Fibroblast of skin of right biceps (primary cell): ENCODE data around the gene SLC39A9.

Source experiments
- DNase-seq: peaks from one replicate; pipeline ENCODE4 v3.0.0-alpha.2; 2013

Gene SLC39A9

GRCh38 chr14:69398053-69398817 is at the start of gene SLC39A9, which contains the start of gene ERH:
Gene SLC39A9 (plus strand): TSS chr14:69398692. CDS start chr14:69399370, 678 bp downstream.
Gene ERH (minus strand): TSS chr14:69398299. CDS start chr14:69398233, 66 bp downstream.
- DNase-seq, result peak; percentile 98

GRCh38 chr14:69349091-69349777 is 49.3 kb upstream of the SLC39A9 start:
- no peak for DNase-seq

GRCh38 chr14:69350892-69351291 is 47.6 kb upstream of the SLC39A9 start:
- no peak for DNase-seq

GRCh38 chr14:69351385-69351784 is 47.1 kb upstream of the SLC39A9 start:
- DNase-seq, result no peak

- DNase-seq, result no peak
These were observed 46.6 kb upstream of the SLC39A9 start for GRCh38 chr14:69351911-69352310.

GRCh38 chr14:69353168-69353567 is 45.3 kb upstream of the SLC39A9 start:
- no peak for DNase-seq

GRCh38 chr14:69354383-69355153 is 43.9 kb upstream of the SLC39A9 start:
- DNase-seq, result no peak

- no peak for DNase-seq
These were observed 43.3 kb upstream of the SLC39A9 start for GRCh38 chr14:69355154-69355597.

- peak; percentile 49 for DNase-seq
These were observed 42.7 kb upstream of the SLC39A9 start for GRCh38 chr14:69355607-69356281.

GRCh38 chr14:69356903-69357543 is 41.5 kb upstream of the SLC39A9 start:
- no peak for DNase-seq

GRCh38 chr14:69357544-69358200 is 40.8 kb upstream of the SLC39A9 start:
- no peak for DNase-seq

GRCh38 chr14:69358233-69358963 is 40.1 kb upstream of the SLC39A9 start:
- DNase-seq, result no peak

- no peak for DNase-seq
These were observed 39.5 kb upstream of the SLC39A9 start for GRCh38 chr14:69358966-69359365.

- no peak for DNase-seq
These were observed 37.9 kb upstream of the SLC39A9 start for GRCh38 chr14:69360438-69361108.

- DNase-seq, result peak; percentile 32
These were observed 35.4 kb upstream of the SLC39A9 start for GRCh38 chr14:69363055-69363454.

GRCh38 chr14:69363964-69364363 is 34.5 kb upstream of the SLC39A9 start:
- DNase-seq, result no peak

- DNase-seq, result no peak
These were observed 34.1 kb upstream of the SLC39A9 start for GRCh38 chr14:69364378-69364777.

- DNase-seq, result no peak
These were observed 32.4 kb upstream of the SLC39A9 start for GRCh38 chr14:69366069-69366468.

- no peak for DNase-seq
These were observed 31.7 kb upstream of the SLC39A9 start for GRCh38 chr14:69366761-69367160.

- no peak for DNase-seq
These were observed 30.1 kb upstream of the SLC39A9 start for GRCh38 chr14:69368381-69368780.
